ENCODE results near the gene RFNG.

- TF ChIP-seq CTCF (IDR thresholded peaks at IDR 0.05) = no peak
- no peak for TF ChIP-seq USF2 (IDR thresholded peaks at IDR 0.05)
- no peak for TF ChIP-seq PBX3 (IDR thresholded peaks at IDR 0.05)
- TF ChIP-seq POLR2A (IDR thresholded peaks at IDR 0.05; ENCODE audit: low read length) = no peak
- no peak for TF ChIP-seq HOXA7 (CRISPR knock-in tag; IDR thresholded peaks at IDR 0.05)
- no peak for TF ChIP-seq REST (IDR thresholded peaks at IDR 0.05)
- TF ChIP-seq HDAC2 (IDR thresholded peaks at IDR 0.05) = no peak
- TF ChIP-seq CBX8 (IDR thresholded peaks at IDR 0.05) = no peak
- TF ChIP-seq MAZ (IDR thresholded peaks at IDR 0.05; ENCODE audit: borderline replicate concordance, low read depth, low read length) = no peak
- TF ChIP-seq NFE2L2 (conservative IDR thresholded peaks at IDR 0.05; ENCODE audit: low read length) = no peak
- no peak for TF ChIP-seq BHLHE40 (IDR thresholded peaks at IDR 0.05; ENCODE audit: low read depth, low read length)
- no peak for TF ChIP-seq FOSL2 (IDR thresholded peaks at IDR 0.05)
- TF ChIP-seq FOSL2 (CRISPR knock-in tag; IDR thresholded peaks at IDR 0.05) = no peak
- no peak for TF ChIP-seq EHMT2 (IDR thresholded peaks at IDR 0.05; ENCODE audit: low read depth)
- no peak for TF ChIP-seq EP300 (IDR thresholded peaks at IDR 0.05)
These were observed 2.5 kb downstream of the RFNG start for GRCh38 chr17:82049106-82049505.

Data from A549 (cell line).